Hepatocyte (in vitro differentiated cells): Measurements from ENCODE around the gene PLK5.

Source experiments
- EZH2 ChIP-seq: fragments of 200-600 bp; sonication (generic); IDR thresholded peaks from 2 replicates; pipeline ENCODE4 v1.6.1; 2016; ENCODE audit warnings: antibody characterized with exemption, mild to moderate bottlenecking, borderline replicate concordance
- EZH2phosphoT487 ChIP-seq: fragments of 200-600 bp; sonication (generic); IDR thresholded peaks from one replicate; pipeline ENCODE4 v1.6.1; 2018; ENCODE audit warnings: antibody characterized with exemption, mild to moderate bottlenecking, low read depth, moderate library complexity; ENCODE audit not compliant: unreplicated experiment, severe bottlenecking
- TF ChIP-seq, protein P1 (sequence below): fragments of 200-600 bp; sonication (generic); IDR thresholded peaks from 2 replicates; pipeline ENCODE4 v1.5.1; 2016; ENCODE audit warnings: antibody characterized with exemption, mild to moderate bottlenecking; ENCODE audit not compliant: poor library complexity

DNA sequence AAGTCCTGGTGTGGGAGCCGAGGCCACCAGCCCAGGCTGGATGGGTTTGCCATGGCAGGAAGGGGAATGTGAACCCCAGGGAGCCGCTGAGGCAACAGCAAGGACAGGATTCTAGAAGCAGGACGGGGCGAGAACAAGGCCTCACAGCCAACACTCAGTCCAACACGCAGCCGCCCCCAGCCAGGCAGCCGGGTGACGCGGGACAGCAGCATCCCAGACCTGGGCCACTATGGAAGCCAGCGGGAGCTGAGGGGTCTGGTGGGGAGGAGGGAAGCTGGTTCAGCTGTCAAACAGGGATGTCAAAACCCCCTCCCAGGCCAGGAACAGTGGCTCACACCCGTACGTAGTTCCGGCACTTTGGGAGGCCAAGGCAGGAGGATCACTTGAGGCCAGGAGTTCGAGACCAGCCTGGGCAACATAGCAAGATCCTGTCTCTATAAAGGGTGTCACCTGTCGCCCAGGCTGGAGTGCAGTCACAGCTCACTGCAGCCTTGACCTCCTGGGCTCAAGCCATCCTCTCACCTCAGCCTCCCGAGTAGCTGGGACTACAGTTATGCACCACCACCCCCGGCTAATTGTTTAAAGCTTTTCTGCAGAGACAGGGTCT is 37.5 kb downstream of the PLK5 start:
- TF ChIP-seq, protein P1, sequence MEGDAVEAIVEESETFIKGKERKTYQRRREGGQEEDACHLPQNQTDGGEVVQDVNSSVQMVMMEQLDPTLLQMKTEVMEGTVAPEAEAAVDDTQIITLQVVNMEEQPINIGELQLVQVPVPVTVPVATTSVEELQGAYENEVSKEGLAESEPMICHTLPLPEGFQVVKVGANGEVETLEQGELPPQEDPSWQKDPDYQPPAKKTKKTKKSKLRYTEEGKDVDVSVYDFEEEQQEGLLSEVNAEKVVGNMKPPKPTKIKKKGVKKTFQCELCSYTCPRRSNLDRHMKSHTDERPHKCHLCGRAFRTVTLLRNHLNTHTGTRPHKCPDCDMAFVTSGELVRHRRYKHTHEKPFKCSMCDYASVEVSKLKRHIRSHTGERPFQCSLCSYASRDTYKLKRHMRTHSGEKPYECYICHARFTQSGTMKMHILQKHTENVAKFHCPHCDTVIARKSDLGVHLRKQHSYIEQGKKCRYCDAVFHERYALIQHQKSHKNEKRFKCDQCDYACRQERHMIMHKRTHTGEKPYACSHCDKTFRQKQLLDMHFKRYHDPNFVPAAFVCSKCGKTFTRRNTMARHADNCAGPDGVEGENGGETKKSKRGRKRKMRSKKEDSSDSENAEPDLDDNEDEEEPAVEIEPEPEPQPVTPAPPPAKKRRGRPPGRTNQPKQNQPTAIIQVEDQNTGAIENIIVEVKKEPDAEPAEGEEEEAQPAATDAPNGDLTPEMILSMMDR = no peak
- no peak for TF ChIP-seq EZH2
- TF ChIP-seq EZH2phosphoT487 = no peak
